Measurements from ENCODE around the gene NASP.

GRCh38 chr1:45554198-45554597 is 29.6 kb upstream of the NASP start:
- TF ChIP-seq CTCF (IDR thresholded peaks at IDR 0.05) (no peak), POLR2A (IDR thresholded peaks at IDR 0.05) (no peak), EP300 (IDR thresholded peaks at IDR 0.05) (no peak)

Measured in ovary (tissue), 3 donors.